HG02852 (cell line): ENCODE data around the gene CCDC88A.
"Not testable (repeated sequence)": the region's sequence is repeated elsewhere in the genome, so short reads cannot be mapped to it uniquely, and the experiment has no call there.

Source experiments
- ATAC-seq: cut with Tn5 transposase; IDR thresholded peaks from one replicate; pipeline ENCODE4 v1.9.1; 2021; ENCODE audit warnings: mild to moderate bottlenecking, moderate library complexity; ENCODE audit not compliant: unreplicated experiment

Gene CCDC88A

GRCh38 chr2:55245411-55245810 lies 174.2 kb downstream of the CCDC88A start:
- ATAC-seq, result no peak

GRCh38 chr2:55242617-55243016 lies 177.0 kb downstream of the CCDC88A start:
- no peak for ATAC-seq

- ATAC-seq, result not testable (repeated sequence)
Observed at GRCh38 chr2:55241582-55241981, 178.1 kb downstream of the CCDC88A start.

- no peak for ATAC-seq
Observed at GRCh38 chr2:55239656-55240222, 179.9 kb downstream of the CCDC88A start.
